Small intestine (tissue), 7 donors: Measurements from ENCODE around the gene PRDM16. TPM values are rescaled to one million over a fixed set of nuclear protein-coding genes. Genes with fewer than 3 reads are reported as not detected.

Source experiments
- DNase-seq, 2 donors: peaks; one replicate each; pipeline versions ENCODE4 v3.0.0 to v3.0.0-alpha.2; 2013
- FAIRE-seq: peaks from 2 replicates; lab custom pipeline; 2012; peaks lifted over from hg19 to GRCh38; lab: Jason Lieb, UNC
- H3K27ac ChIP-seq, 3 donors: one replicate each; pipeline ENCODE4 v1.5.1; 2013; ENCODE audit warnings: low read length in 2 of 3, mild to moderate bottlenecking in 2 of 3, control low read depth in 1 of 3, inconsistent platforms in 1 of 3, low read depth in 1 of 3, moderate library complexity in 1 of 3
- H3K27me3 ChIP-seq, 3 donors: one replicate each; pipeline ENCODE4 v1.6.1; 2013; ENCODE audit warnings: low read length in 3 of 3, inconsistent platforms in 1 of 3; ENCODE audit not compliant: control insufficient read depth in 3 of 3, insufficient read depth in 3 of 3
- H3K36me3 ChIP-seq, 3 donors: one replicate each; pipeline ENCODE4 v1.6.1; 2013; ENCODE audit warnings: low read length in 3 of 3, inconsistent platforms in 1 of 3, low read depth in 1 of 3, mild to moderate bottlenecking in 1 of 3, moderate library complexity in 1 of 3; ENCODE audit not compliant: control insufficient read depth in 3 of 3, insufficient read depth in 2 of 3
- H3K4me1 ChIP-seq, 3 donors: one replicate each; pipeline ENCODE4 v1.6.1; 2013; ENCODE audit warnings: low read length in 2 of 3, inconsistent platforms in 1 of 3, low read depth in 1 of 3, mild to moderate bottlenecking in 1 of 3, moderate library complexity in 1 of 3; ENCODE audit not compliant: control insufficient read depth in 3 of 3, insufficient read depth in 2 of 3
- H3K4me3 ChIP-seq, 3 donors: one replicate each; pipeline ENCODE4 v1.5.1; 2013; ENCODE audit warnings: low read length in 3 of 3, control low read depth in 1 of 3, inconsistent platforms in 1 of 3, low read depth in 1 of 3, mild to moderate bottlenecking in 1 of 3, moderate library complexity in 1 of 3
- H3K9me3 ChIP-seq, 2 donors: one replicate each; pipeline ENCODE4 v1.6.1; 2013; ENCODE audit warnings: low read depth in 1 of 2, low read length in 1 of 2; ENCODE audit not compliant: control insufficient read depth in 2 of 2, insufficient read depth in 1 of 2
- WGBS, 3 donors: extraction: QIAGEN DNeasy Blood & Tissue Kit; methylation state at CpG; one replicate each; pipeline ENCODE4 v1.1.7; 2013; 5-methylcytosine and 5-hydroxymethylcytosine counted together
- polyA plus RNA-seq, 4 donors: library from polyadenylated mRNA; stranded (reverse) in 3 of 4; unstranded in 1 of 4; fragments of 200-250 nt in 3 of 4; fragments of 120-200 nt in 1 of 4; gene quantifications; one replicate each; pipeline versions ENCODE4 v1.2.1 to v1.2.3, GENCODE V29; 2013
- donor health status: healthy with polysubstance abuse.
- donor health status: control.
- donor health status: control.
- donor health status: Bipolar disorder and iron deficiency.
- donor health status: healthy.

Gene PRDM16
- polyA plus RNA-seq, 4 donors = 5.4 to 11.4 (median 8.2) TPM

DNA sequence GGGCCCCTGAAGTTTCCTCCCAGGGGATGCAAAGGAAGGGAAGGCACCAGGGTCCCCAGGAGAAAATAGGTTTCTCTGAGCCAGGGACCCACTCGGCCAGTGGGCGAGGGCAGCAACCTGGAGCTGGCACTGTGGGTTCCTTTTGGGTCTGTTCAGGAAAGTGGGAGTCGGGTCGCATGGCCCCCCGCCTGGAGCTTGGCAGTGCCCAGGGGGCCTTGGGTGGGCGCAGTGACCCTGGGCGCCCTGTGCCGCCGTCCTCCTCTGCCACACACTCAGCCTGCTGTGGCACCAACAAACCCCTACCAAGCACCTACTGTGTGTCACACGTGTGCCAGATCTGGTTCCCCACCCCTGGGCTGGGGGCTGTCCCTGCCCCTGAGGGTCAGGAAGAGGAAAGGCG is 296.0 kb downstream of the PRDM16 start:
- no peak for DNase-seq
- Histone ChIP-seq H3K27ac (no peak overlapping the region), H3K36me3 (peaks cover 0 to 32% (median 0%) of the 10 kb centered on the region in 3 donors), H3K4me1 (peaks cover 0 to 3% (median 0%) of the 10 kb centered on the region in 3 donors), H3K9me3 (no peaks in the 10 kb centered on the region), H3K27me3 (no peaks in the 10 kb centered on the region), H3K4me3 (no peak overlapping the region)
- no peak for FAIRE-seq
- WGBS, 3 donors = 79 to 85% (median 81%) methylated on average over 9 to 11 of the region's 11 CpGs

DNA sequence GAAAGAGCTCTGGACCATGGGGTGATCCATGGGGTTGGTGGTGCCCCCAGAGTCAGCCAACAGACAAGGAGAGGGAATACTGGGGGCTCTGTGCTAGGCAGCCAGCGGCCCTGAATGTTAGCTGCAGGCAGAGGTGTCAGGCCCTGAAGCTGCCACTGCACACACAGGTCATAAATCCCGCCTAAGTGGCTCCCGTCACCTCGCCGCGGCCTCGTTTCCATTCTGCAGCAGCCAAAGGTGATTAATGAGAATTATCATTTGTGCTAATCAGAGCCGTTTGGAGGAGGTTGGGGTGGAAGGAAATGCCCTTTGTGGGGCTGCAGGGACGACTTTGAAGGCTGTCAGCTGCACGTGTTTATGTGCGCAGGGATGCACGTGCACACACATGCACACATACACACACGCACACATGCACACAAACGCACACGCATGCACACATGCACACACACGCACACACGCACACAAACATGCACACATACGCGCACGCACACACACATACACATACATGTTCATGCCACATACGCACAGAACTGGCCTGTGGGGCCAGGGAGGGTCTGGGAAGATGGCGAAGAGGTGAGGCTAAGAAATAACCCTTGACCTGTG is 296.6 kb downstream of the PRDM16 start:
- FAIRE-seq = no peak
- 48 to 53% (median 51%) methylated on average over 22 of the region's 22 CpGs for WGBS, 3 donors
- Histone ChIP-seq H3K4me3 (no peak overlapping the region), H3K9me3 (no peaks in the 10 kb centered on the region), H3K4me1 (peaks cover 0 to 3% (median 0%) of the 10 kb centered on the region in 3 donors), H3K27me3 (no peaks in the 10 kb centered on the region), H3K27ac (no peak overlapping the region), H3K36me3 (peaks cover 0 to 28% (median 0%) of the 10 kb centered on the region in 3 donors)
- DNase-seq = peak in 1 of 2 donors; percentile 26

DNA sequence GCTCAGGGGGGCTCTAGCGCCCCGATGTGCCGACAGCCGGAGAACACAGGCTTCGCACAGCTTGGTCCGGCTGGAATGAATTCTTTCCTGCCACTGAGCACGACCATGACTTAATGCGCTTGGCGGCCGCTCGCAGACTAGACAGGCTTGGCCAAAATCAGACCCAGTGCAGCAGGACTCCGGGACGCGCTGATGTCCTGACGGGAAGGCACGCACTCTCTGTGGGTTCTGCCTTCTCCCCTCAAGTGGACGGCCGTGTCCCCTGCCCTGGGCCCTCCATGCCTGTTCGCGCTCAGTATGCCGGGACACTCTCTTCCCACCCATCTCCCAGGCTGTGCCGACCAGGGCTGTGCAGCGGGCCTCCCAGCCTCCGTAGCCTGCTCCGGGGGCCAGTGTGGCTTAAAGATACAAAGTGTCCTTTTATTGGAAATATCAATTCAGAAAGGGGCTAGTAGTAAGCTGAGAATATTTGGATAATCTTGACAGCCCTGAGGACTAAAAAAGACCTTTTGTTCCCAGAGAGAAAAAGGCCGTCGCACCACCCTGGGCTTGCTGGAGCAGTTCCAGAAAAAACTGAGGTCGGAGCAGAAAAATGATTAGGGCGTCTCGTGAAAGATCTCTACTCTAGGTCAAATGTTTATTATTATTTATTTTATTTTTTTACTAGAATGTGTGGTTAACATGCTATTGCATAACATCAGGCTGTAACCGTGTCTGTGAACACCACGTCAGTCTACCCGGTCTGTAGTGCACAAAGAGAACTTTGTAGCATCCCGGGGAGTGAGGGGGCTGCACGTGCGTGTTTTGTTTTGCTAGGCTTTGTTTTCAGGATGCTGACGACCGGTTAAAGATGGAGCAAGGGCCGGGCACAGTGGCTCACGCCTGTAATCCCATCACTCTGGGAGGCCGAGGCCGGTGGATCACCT is 297.4 kb downstream of the PRDM16 start:
- 67 to 88% (median 81%) methylated on average over 42 of the region's 42 CpGs for WGBS, 3 donors
- Histone ChIP-seq H3K27ac (peak overlapping the region in 1 of 3 donors; percentile 21), H3K36me3 (peaks cover 0 to 20% (median 0%) of the 10 kb centered on the region in 3 donors), H3K4me3 (no peak overlapping the region), H3K4me1 (peaks cover 0 to 3% (median 0%) of the 10 kb centered on the region in 3 donors), H3K27me3 (no peaks in the 10 kb centered on the region), H3K9me3 (no peaks in the 10 kb centered on the region)
- FAIRE-seq = no peak
- DNase-seq = no peak

DNA sequence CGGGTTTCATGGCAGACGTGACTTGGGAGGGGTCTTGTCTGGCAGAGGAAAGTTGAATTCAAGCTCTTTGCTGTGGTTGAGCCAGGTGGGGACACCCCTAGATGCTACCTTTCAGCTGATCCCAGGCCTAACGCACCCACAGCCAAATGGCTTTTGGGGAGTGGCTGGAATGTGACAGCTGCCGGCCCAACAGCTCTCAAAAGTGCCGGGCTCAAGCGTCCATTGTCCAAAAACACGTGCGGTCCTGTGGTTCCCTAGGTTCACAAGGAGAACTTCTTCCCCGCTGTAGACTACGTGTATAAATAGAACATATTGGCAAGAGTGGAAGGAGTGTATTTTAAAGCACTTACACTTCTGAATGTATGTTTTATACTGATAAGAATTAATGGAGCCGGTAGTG is 298.4 kb downstream of the PRDM16 start:
- H3K9me3 ChIP-seq = no peaks in the 10 kb centered on the region
- no peaks in the 10 kb centered on the region for H3K27me3 ChIP-seq
- DNase-seq = no peak
- no peak overlapping the region for H3K27ac ChIP-seq
- H3K4me3 ChIP-seq = no peak overlapping the region
- peaks cover 0 to 3% (median 0%) of the 10 kb centered on the region in 3 donors for H3K4me1 ChIP-seq
- FAIRE-seq = no peak
- 76 to 85% (median 83%) methylated on average over 11 of the region's 11 CpGs for WGBS, 3 donors
- H3K36me3 ChIP-seq = peaks cover 0 to 21% (median 0%) of the 10 kb centered on the region in 3 donors

DNA sequence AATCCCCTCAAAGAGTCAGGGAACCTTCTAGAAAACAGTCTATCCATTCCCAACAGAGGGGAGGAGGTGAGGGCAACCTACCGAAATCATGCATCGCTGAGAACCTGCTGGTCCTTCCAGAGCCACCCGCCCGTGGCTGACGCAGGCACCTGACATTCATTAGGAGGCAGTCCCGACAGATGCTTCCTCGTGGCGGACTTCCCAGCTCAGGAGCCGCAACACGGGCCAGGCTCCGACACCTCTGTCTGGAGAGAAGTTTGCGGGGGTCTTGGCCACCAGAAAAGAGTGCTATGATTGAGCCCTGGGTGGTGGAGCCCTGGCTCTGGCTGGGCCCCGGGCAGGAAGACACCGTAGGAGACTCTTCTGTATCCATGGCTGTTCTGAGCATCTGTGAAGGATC is 299.1 kb downstream of the PRDM16 start:
- 89 to 95% (median 91%) methylated on average over 14 of the region's 14 CpGs for WGBS, 3 donors
- H3K4me1 ChIP-seq = peaks cover 0 to 3% (median 0%) of the 10 kb centered on the region in 3 donors
- no peak overlapping the region for H3K27ac ChIP-seq
- FAIRE-seq (no peak), DNase-seq (no peak)
- H3K4me3 ChIP-seq = no peak overlapping the region
- H3K9me3 ChIP-seq = no peaks in the 10 kb centered on the region
- no peaks in the 10 kb centered on the region for H3K27me3 ChIP-seq
- H3K36me3 ChIP-seq = peaks cover 0 to 20% (median 0%) of the 10 kb centered on the region in 3 donors

DNA sequence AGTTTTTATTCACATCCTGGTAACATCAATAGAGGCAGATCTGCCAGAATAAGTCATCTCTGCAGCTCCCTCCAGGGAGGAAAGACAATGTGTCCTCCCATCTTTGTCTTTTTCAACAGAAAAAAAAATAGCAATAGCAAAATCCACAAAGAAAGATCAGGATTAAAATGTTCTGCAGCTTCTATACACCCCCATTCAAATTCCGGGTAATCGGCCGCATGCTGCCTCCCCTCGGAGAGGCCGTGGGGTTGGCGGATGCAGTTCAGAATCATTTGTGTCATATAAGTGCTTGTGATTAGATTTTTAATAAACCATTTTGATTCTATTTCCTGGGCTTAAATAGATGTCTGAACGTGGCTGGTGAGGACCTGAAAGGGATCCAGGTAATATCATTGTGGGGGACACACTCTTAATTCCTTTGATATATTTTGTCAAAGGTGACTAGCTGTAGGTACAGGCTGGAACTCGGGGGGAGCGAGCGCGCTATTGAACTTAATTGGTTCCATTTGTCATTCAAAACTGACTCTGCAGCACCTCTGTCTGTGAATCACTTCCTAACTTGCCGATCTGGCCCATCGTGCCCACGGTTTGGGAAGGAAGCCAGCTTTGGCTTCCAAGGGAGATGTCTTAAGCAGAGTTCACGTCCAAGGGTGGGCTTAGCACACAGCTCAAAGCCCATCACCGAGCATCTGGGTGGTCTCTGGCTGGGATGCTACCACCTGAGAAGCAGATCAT is 299.9 kb downstream of the PRDM16 start:
- FAIRE-seq = no peak
- WGBS, 3 donors = 76 to 87% (median 77%) methylated on average over 16 of the region's 16 CpGs

DNA sequence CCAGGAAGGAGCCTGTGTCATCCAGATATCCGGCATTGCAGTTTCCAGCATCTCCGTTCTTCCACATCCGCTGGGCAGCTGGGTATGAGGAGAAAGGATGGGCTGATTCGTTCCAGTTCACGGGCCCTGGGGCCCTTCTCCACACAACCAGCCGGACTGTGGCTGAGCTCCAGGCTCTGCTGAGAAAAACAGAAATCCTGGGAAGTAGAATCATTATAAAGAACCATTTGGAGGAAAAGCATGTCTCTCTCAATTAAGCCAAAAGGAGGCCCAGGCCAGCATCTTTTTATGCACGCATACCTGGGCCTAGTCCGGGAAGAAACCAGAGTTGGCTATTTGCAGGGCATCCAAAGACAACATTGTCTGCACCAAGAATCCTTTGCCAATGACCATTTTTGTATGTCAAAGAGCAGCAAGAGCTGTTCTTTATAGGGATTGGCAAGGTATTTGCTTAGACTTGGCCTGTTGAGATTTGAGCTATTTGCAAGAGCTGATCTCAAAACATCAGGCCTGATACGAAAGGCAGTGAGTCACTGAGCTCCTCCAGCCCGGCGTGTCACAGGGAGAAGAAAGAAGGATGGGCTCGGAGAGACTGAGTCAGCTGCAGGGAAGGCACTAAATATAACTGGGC is 300.6 kb downstream of the PRDM16 start:
- DNase-seq (no peak), FAIRE-seq (no peak)
- Histone ChIP-seq H3K4me3 (no peak overlapping the region), H3K9me3 (no peaks in the 10 kb centered on the region), H3K27ac (peak overlapping the region in 1 of 3 donors; percentile 49), H3K27me3 (no peaks in the 10 kb centered on the region), H3K36me3 (peaks cover 0 to 17% (median 0%) of the 10 kb centered on the region in 3 donors), H3K4me1 (peaks cover 0 to 3% (median 0%) of the 10 kb centered on the region in 3 donors)
- 78 to 90% (median 87%) methylated on average over 12 of the region's 12 CpGs for whole genome bisulfite sequencing, 3 donors

More for the DNA sequence above, 299.9 kb downstream of the PRDM16 start:
- Histone ChIP-seq H3K4me3 (no peak overlapping the region), H3K27ac (peak overlapping the region in 1 of 3 donors; percentile 49), H3K36me3 (peaks cover 0 to 21% (median 0%) of the 10 kb centered on the region in 3 donors), H3K4me1 (peaks cover 0 to 3% (median 0%) of the 10 kb centered on the region in 3 donors), H3K27me3 (no peaks in the 10 kb centered on the region), H3K9me3 (no peaks in the 10 kb centered on the region)
- DNase-seq = no peak
